22Rv1 (cell line): ENCODE data around the gene TTC32.

ENCODE experiments used
- CTCF ChIP-seq: fragments of 450-650 bp; IDR thresholded peaks from 2 replicates; pipeline ENCODE4 v1.5.1; 2017; ENCODE audit warnings: mild to moderate bottlenecking
- ZFX ChIP-seq: fragments of 450-650 bp; IDR thresholded peaks from 2 replicates; pipeline ENCODE4 v1.6.1; 2017; ENCODE audit warnings: antibody characterized with exemption, borderline replicate concordance

- TF ChIP-seq CTCF: no peak
- no peak for TF ChIP-seq ZFX
Measured at GRCh38 chr2:19893520-19894133, 8.2 kb downstream of the TTC32 start.
